ENCODE data around the gene PATZ1. TPM values are rescaled to one million over a fixed set of nuclear protein-coding genes. Genes with fewer than 3 reads are reported as not detected.

The PATZ1 gene
- total and polyA plus RNA-seq, 4 donors, result 3.3 to 17.6 (median 12.8) TPM

DNA sequence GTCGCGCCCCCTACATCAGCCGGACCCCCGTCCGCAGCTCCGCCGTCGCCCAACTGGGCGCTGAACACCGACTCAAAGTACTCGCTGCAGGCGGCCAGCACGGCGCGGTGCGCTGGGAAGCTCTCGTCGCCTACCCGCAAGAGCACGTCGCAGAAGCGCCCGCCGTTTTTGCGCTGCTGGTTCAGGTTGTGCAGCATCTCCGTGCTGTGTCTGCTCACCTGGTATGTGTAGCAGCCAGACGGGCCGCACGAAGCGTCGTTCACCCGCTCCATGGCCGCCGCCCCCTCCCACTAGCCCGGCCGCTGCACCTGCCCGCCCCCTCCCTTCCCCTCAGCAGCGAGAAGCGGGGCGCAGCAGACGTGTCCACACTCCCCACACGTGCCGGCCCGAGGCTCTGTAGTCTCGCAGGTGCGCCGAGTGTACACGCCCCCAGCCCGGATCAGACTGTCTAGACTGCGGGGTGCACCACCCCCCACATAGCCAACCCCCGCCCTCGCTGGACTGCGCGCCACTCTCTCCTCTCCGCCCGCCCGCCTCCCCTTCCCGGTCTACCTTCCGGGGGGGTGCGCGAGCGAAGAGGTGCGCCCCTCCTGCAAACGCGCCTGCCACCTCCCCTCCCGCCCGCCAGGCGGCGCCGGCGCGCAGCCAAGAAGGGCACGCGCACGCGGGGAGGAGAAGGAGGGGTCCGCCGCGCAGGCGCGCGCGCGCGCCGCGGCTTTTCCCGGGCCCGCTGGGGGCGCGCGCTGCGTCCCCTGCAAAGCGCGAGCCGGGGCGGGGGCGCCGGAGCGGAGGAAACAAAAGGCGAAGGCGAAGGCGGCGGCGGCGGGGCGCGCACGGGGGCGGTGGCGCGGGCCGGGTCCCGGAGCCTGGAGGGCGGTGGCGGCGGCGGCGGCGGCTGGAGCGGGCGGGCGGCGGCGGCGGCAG is 553 bp downstream of the PATZ1 start:
- ATAC-seq (ENCODE audit: low FRiP score), result peak; percentile 84
- peak overlapping the region in 1 of 2 donors; percentile 33 for H3K27ac ChIP-seq (ENCODE audit: low read depth in 1 of 2, low read length in 2 of 2)
- H3K36me3 ChIP-seq (ENCODE audit: control insufficient read depth in 1 of 2, insufficient read depth in 2 of 2, low read length in 1 of 2), result no peaks in the 10 kb centered on the region
- peak overlapping the region; percentile 66 to 94 for H3K4me3 ChIP-seq (ENCODE audit: low read length in 2 of 2)
- peaks cover 0 to 3% of the 10 kb centered on the region in 2 donors for H3K4me1 ChIP-seq (ENCODE audit: control insufficient read depth in 1 of 2, insufficient read depth in 2 of 2, low read length in 2 of 2)
- intact Hi-C loops (cut with DNase I), result loop anchor here in 1 of 2 donors (2.0 kb wide), 1 partner anchor 53 kb away; the partner anchor contains the start of gene DRG1
- no peaks in the 10 kb centered on the region for H3K9me3 ChIP-seq (ENCODE audit: control insufficient read depth, low read length)
- no peaks in the 10 kb centered on the region for H3K27me3 ChIP-seq (ENCODE audit: control insufficient read depth in 1 of 2, insufficient read depth in 2 of 2, low read length in 1 of 2)
- DNase-seq, result peak; percentile 88 to 94
- 2 to 3% methylated on average over 56 to 126 of the region's 126 CpGs for WGBS, 2 donors

DNA sequence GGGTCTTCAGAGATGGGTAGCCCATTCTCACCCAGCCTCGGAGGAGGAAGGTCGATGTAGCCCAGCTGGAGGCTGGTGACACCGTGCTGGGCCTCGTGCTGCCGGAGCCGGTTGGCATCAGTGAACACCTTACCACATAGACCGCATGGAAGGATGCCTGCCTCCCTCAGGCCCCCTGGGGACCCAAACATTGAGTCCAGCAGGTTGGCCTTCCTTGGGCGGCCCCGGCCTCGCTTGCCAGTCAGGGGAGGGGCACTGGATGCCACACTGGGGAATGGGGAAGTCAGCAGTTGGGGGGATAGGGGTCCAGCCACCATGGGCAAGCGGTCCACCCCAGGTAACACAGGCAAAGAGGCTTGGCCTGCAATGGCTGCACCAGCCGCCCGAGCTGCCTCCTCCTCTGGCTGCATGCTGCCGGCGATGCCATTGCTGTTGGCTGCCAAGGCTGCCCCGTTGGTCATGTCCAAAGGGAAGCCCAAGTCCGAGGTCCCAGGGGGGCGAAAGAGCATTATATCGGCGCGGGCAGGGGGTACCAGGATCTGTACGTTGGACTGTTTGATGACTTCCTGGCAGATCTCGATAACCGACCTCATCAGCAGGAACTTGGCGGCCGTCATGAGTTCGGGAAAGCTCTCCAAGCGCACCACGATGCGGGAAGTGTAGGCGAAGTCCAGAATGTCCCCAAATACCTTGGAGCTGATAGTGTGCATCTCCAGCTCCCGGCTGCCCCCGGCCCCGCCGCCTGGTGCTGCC is 1.4 kb downstream of the PATZ1 start:
- DNase-seq (peak; percentile 69 to 80), ATAC-seq (ENCODE audit: low FRiP score) (peak; percentile 4)
- Histone ChIP-seq H3K9me3 (ENCODE audit: control insufficient read depth, low read length) (no peaks in the 10 kb centered on the region), H3K27me3 (ENCODE audit: control insufficient read depth in 1 of 2, insufficient read depth in 2 of 2, low read length in 1 of 2) (no peaks in the 10 kb centered on the region), H3K36me3 (ENCODE audit: control insufficient read depth in 1 of 2, insufficient read depth in 2 of 2, low read length in 1 of 2) (no peaks in the 10 kb centered on the region), H3K4me3 (ENCODE audit: low read length in 2 of 2) (peak overlapping the region; percentile 66 to 94), H3K27ac (ENCODE audit: low read depth in 1 of 2, low read length in 2 of 2) (peak overlapping the region in 1 of 2 donors; percentile 11), H3K4me1 (ENCODE audit: control insufficient read depth in 1 of 2, insufficient read depth in 2 of 2, low read length in 2 of 2) (peaks cover 0 to 3% of the 10 kb centered on the region in 2 donors)
- intact Hi-C loops (cut with DNase I), result no loop called here
- WGBS, 2 donors, result 31 to 34% methylated on average over 35 of the region's 35 CpGs

DNA sequence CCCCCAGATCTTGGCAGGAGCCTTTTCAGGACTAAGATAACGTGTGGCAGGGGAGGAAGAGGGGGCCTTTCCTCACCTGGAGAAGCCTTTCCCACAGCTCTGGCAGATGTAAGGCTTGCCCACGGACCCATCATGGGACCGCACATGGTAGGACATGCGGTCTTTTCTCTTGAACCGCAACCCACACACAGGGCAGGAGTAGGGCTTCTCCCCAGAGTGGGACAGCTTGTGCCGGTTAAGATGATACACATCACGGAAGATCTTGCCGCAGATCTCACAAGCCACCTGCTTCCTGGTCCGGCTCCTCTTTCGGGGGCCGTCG is 1.9 kb downstream of the PATZ1 start:
- H3K4me3 ChIP-seq (ENCODE audit: low read length in 2 of 2), result no peak overlapping the region
- intact Hi-C loops (cut with DNase I), result no loop called here
- H3K4me1 ChIP-seq (ENCODE audit: control insufficient read depth in 1 of 2, insufficient read depth in 2 of 2, low read length in 2 of 2), result peaks cover 0 to 3% of the 10 kb centered on the region in 2 donors
- H3K27ac ChIP-seq (ENCODE audit: low read depth in 1 of 2, low read length in 2 of 2), result peak overlapping the region in 1 of 2 donors; percentile 56
- ATAC-seq (ENCODE audit: low FRiP score), result no peak
- no peaks in the 10 kb centered on the region for H3K27me3 ChIP-seq (ENCODE audit: control insufficient read depth in 1 of 2, insufficient read depth in 2 of 2, low read length in 1 of 2)
- no peaks in the 10 kb centered on the region for H3K9me3 ChIP-seq (ENCODE audit: control insufficient read depth, low read length)
- DNase-seq, result no peak
- 81 to 85% methylated on average over 12 of the region's 12 CpGs for WGBS, 2 donors
- H3K36me3 ChIP-seq (ENCODE audit: control insufficient read depth in 1 of 2, insufficient read depth in 2 of 2, low read length in 1 of 2), result no peaks in the 10 kb centered on the region

DNA sequence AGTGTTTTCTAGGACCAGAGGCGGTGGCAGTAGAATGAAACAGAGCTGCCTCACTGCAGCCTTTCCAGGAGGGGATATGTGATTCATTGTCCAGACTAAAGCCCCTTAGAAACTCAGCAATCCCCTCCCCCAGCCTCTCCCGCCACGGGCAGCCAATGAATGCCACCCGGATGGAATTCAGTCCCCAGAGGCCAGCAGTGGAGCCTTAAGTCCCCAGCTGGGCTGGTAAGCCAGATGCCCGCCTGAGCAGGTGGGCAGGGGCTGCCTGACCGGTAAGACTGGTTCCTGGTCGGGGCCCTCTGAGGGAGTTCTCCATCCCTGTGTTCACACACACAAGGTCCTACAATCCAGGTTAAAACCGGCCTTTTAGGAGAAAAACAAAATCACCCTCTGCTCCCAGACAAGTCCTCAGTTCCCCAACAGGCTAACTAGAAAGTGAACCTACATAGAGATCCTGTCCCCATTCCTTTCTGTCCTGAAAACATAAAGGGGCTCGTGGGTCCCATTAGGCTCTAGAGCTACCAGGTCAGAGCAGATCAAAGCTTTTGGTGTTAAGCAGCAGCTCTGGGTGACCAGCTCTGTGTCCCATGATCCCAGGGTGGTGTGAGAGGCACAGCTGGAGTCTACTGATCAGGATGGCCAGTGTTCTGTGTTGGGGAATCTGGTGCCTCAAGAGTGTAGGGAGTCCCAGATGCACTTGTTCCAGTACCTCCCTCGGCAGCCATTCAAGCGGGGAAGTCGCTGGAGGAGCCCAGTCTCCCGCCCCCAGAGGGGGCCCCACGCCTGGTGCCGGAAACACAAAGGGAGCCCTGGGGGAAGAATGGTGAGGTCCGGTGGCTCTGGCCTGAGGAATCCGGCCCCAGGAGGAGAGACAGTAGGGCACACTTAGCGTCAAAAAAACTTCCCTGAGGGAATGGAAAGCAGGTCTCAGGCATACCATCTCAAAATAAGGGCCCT is 2.6 kb downstream of the PATZ1 start:
- H3K27me3 ChIP-seq (ENCODE audit: control insufficient read depth in 1 of 2, insufficient read depth in 2 of 2, low read length in 1 of 2), result no peaks in the 10 kb centered on the region
- ATAC-seq (ENCODE audit: low FRiP score), result no peak
- no peak for DNase-seq
- intact Hi-C loops (cut with DNase I), result no loop called here
- 4 to 5% methylated on average over 18 of the region's 18 CpGs for WGBS, 2 donors
- peak overlapping the region; percentile 29 to 56 for H3K27ac ChIP-seq (ENCODE audit: low read depth in 1 of 2, low read length in 2 of 2)
- H3K36me3 ChIP-seq (ENCODE audit: control insufficient read depth in 1 of 2, insufficient read depth in 2 of 2, low read length in 1 of 2), result no peaks in the 10 kb centered on the region
- H3K4me1 ChIP-seq (ENCODE audit: control insufficient read depth in 1 of 2, insufficient read depth in 2 of 2, low read length in 2 of 2), result peaks cover 0 to 3% of the 10 kb centered on the region in 2 donors
- no peak overlapping the region for H3K4me3 ChIP-seq (ENCODE audit: low read length in 2 of 2)
- no peaks in the 10 kb centered on the region for H3K9me3 ChIP-seq (ENCODE audit: control insufficient read depth, low read length)

DNA sequence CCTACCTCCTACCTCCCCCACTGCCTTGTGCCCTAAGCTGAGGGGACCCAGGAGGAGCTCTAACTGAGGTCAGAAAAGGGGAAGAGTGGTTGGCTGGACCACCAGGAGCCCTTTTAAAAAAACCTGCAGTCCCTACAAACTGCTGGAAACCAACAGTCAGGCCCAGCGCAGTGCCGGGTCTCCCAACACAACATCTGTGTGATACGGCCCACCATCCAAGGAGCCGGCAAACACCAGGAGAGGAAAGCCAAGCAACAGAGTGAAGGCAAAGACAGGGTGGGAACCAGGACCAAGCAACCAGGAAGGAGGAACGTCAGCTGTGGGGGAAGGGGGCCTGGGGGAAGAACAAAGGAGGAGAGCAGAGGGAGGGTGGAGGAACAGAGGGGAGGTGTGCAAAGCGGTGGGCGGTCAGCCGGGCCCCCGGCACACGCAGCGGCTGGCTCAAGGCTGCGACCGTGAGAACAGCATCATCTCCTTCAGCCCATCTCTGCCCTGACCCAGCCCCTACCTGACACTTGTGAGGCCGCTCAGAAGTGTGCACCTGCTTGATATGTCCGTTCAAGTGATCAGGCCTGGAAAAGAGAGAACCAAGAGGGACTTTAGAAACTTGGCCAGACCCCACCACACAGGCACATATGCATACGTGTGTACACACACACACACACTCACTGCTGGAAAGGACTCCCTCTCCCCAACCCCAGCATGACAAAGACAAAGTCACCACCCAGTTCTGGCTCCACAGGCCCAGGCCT is 3.6 kb downstream of the PATZ1 start:
- DNase-seq, result no peak
- H3K27me3 ChIP-seq (ENCODE audit: control insufficient read depth in 1 of 2, insufficient read depth in 2 of 2, low read length in 1 of 2), result no peaks in the 10 kb centered on the region
- H3K36me3 ChIP-seq (ENCODE audit: control insufficient read depth in 1 of 2, insufficient read depth in 2 of 2, low read length in 1 of 2), result no peaks in the 10 kb centered on the region
- WGBS, 2 donors, result 29 to 39% methylated on average over 15 to 16 of the region's 16 CpGs
- no peak overlapping the region for H3K27ac ChIP-seq (ENCODE audit: low read depth in 1 of 2, low read length in 2 of 2)
- intact Hi-C loops (cut with DNase I), result no loop called here
- no peak overlapping the region for H3K4me3 ChIP-seq (ENCODE audit: low read length in 2 of 2)
- peaks cover 0 to 3% of the 10 kb centered on the region in 2 donors for H3K4me1 ChIP-seq (ENCODE audit: control insufficient read depth in 1 of 2, insufficient read depth in 2 of 2, low read length in 2 of 2)
- no peaks in the 10 kb centered on the region for H3K9me3 ChIP-seq (ENCODE audit: control insufficient read depth, low read length)
- no peak for ATAC-seq (ENCODE audit: low FRiP score)

DNA sequence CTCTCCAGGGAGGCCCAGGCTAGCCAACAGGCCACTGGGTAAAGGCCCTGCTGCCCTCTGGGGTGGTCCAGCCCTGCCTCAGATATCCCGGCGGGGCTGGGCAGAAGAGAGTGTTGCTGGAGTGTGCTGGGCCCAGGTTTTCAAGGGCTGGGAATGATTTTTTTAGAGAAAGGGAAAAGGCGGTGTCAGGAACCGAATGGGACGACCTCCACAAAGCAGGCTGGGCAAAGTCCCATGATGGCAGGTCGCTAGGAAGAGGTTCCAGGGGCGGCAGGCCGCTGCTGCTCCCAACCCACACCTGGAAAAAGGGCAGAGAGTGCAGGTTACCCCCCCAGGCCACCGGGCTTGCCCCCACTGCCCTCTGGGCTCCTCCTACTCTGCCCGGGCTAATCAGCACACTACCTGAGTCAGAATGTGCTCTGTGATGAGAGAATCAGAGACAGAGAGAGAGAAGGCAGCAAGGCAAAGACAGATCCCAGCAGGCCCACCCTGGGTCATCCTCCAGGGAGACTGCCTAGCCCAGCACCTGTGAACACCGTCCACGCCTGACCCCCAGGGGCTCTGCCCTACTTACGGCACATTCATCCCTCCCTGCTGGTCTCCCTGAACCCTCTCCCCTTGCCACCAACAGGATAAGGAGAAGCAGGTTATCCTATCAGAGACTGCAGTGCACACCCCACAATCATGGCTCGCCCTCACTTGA is 4.6 kb downstream of the PATZ1 start:
- whole genome bisulfite sequencing, 2 donors, result 80 to 82% methylated on average over 14 of the region's 14 CpGs
- no peaks in the 10 kb centered on the region for H3K27me3 ChIP-seq (ENCODE audit: control insufficient read depth in 1 of 2, insufficient read depth in 2 of 2, low read length in 1 of 2)
- no peaks in the 10 kb centered on the region for H3K9me3 ChIP-seq (ENCODE audit: control insufficient read depth, low read length)
- H3K4me1 ChIP-seq (ENCODE audit: control insufficient read depth in 1 of 2, insufficient read depth in 2 of 2, low read length in 2 of 2), result peaks cover 0 to 3% of the 10 kb centered on the region in 2 donors
- no peak overlapping the region for H3K4me3 ChIP-seq (ENCODE audit: low read length in 2 of 2)
- no peak overlapping the region for H3K27ac ChIP-seq (ENCODE audit: low read depth in 1 of 2, low read length in 2 of 2)
- peaks cover 0 to 2% of the 10 kb centered on the region in 2 donors for H3K36me3 ChIP-seq (ENCODE audit: control insufficient read depth in 1 of 2, insufficient read depth in 2 of 2, low read length in 1 of 2)
- DNase-seq (no peak), ATAC-seq (ENCODE audit: low FRiP score) (no peak)
- intact Hi-C loops (cut with DNase I), result no loop called here

DNA sequence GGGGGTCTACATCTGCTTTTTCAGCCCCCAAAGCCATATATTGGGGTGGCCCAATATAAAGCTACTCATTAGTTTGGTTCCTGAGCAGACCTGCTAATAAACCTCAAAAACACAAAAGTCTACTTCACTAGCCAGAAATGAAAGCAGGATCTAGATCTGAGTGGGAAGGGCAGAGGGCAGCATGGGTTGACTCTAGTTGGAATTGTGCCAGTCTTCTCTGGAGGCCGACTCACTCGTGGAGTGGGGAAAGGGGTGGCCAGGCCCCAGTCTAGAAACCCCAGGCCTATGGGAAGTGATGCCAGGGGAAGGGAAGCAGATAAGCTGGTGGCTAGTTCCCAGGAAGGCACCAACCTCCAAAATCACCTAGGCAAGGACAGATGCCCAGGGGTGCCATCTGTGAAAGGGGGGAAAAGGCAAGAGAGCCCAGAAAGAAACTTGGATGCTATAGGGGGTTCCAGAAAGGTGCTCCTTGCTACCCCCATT is 5.3 kb downstream of the PATZ1 start:
- H3K36me3 ChIP-seq (ENCODE audit: control insufficient read depth in 1 of 2, insufficient read depth in 2 of 2, low read length in 1 of 2), result peaks cover 0 to 2% of the 10 kb centered on the region in 2 donors
- H3K27ac ChIP-seq (ENCODE audit: low read depth in 1 of 2, low read length in 2 of 2), result no peak overlapping the region
- DNase-seq (no peak), ATAC-seq (ENCODE audit: low FRiP score) (no peak)
- no peaks in the 10 kb centered on the region for H3K9me3 ChIP-seq (ENCODE audit: control insufficient read depth, low read length)
- H3K4me3 ChIP-seq (ENCODE audit: low read length in 2 of 2), result no peak overlapping the region
- H3K4me1 ChIP-seq (ENCODE audit: control insufficient read depth in 1 of 2, insufficient read depth in 2 of 2, low read length in 2 of 2), result peaks cover 0 to 3% of the 10 kb centered on the region in 2 donors
- WGBS, 2 donors, result 3 to 4% methylated on average over 2 of the region's 2 CpGs
- no peaks in the 10 kb centered on the region for H3K27me3 ChIP-seq (ENCODE audit: control insufficient read depth in 1 of 2, insufficient read depth in 2 of 2, low read length in 1 of 2)
- intact Hi-C loops (cut with DNase I), result no loop called here

Measured in aorta (tissue), 5 donors.